ENCODE data around the gene ABCC2. TPM values are rescaled to one million over a fixed set of nuclear protein-coding genes. Genes with fewer than 3 reads are reported as not detected.

ABCC2 gene
- polyA plus RNA-seq, 2 donors, result 0.20 to 0.35 TPM

GRCh38 chr10:99845837-99846382, 63.5 kb downstream of the ABCC2 start:
- no peaks in the 10 kb centered on the region for H3K27me3 ChIP-seq (ENCODE audit: control insufficient read depth in 1 of 2, insufficient read depth in 2 of 2, low read length in 2 of 2)
- H3K4me1 ChIP-seq (ENCODE audit: control insufficient read depth in 2 of 2, insufficient read depth in 2 of 2, low read length in 1 of 2), result peaks cover 0 to 2% of the 10 kb centered on the region in 2 donors
- peak overlapping the region in 1 of 2 donors; percentile 26 for H3K4me3 ChIP-seq (ENCODE audit: low read depth in 1 of 2, low read length in 2 of 2)
- no peak overlapping the region for H3K27ac ChIP-seq (ENCODE audit: low read depth in 2 of 2, low read length in 1 of 2)
- no peaks in the 10 kb centered on the region for H3K36me3 ChIP-seq (ENCODE audit: control insufficient read depth in 2 of 2, insufficient read depth in 2 of 2, low read length in 1 of 2)
- no peaks in the 10 kb centered on the region for H3K9me3 ChIP-seq (ENCODE audit: control insufficient read depth in 2 of 2, insufficient read depth in 1 of 2, low read depth in 1 of 2, low read length in 1 of 2)
- WGBS, 2 donors, result 3 to 5% methylated on average over 18 of the region's 18 CpGs

- Histone ChIP-seq H3K9me3 (ENCODE audit: control insufficient read depth in 2 of 2, insufficient read depth in 1 of 2, low read depth in 1 of 2, low read length in 1 of 2) (peaks cover 0 to 2% of the 10 kb centered on the region in 2 donors), H3K4me3 (ENCODE audit: low read depth in 1 of 2, low read length in 2 of 2) (no peak overlapping the region), H3K27ac (ENCODE audit: low read depth in 2 of 2, low read length in 1 of 2) (no peak overlapping the region), H3K27me3 (ENCODE audit: control insufficient read depth in 1 of 2, insufficient read depth in 2 of 2, low read length in 2 of 2) (no peaks in the 10 kb centered on the region), H3K36me3 (ENCODE audit: control insufficient read depth in 2 of 2, insufficient read depth in 2 of 2, low read length in 1 of 2) (no peaks in the 10 kb centered on the region), H3K4me1 (ENCODE audit: control insufficient read depth in 2 of 2, insufficient read depth in 2 of 2, low read length in 1 of 2) (peaks cover 0 to 2% of the 10 kb centered on the region in 2 donors)
- WGBS, 2 donors, result 83 to 94% methylated on average over 7 of the region's 7 CpGs
Measured at GRCh38 chr10:99849057-99849456, 66.6 kb downstream of the ABCC2 start.

- WGBS, 2 donors, result 77 to 87% methylated on average over 2 of the region's 2 CpGs
Measured at GRCh38 chr10:99849536-99849935, 67.1 kb downstream of the ABCC2 start.

GRCh38 chr10:99850021-99850766, 67.8 kb downstream of the ABCC2 start:
- Histone ChIP-seq H3K27me3 (ENCODE audit: control insufficient read depth in 1 of 2, insufficient read depth in 2 of 2, low read length in 2 of 2) (no peaks in the 10 kb centered on the region), H3K9me3 (ENCODE audit: control insufficient read depth in 2 of 2, insufficient read depth in 1 of 2, low read depth in 1 of 2, low read length in 1 of 2) (peaks cover 0 to 2% of the 10 kb centered on the region in 2 donors), H3K4me1 (ENCODE audit: control insufficient read depth in 2 of 2, insufficient read depth in 2 of 2, low read length in 1 of 2) (peaks cover 0 to 2% of the 10 kb centered on the region in 2 donors), H3K27ac (ENCODE audit: low read depth in 2 of 2, low read length in 1 of 2) (no peak overlapping the region), H3K4me3 (ENCODE audit: low read depth in 1 of 2, low read length in 2 of 2) (no peak overlapping the region), H3K36me3 (ENCODE audit: control insufficient read depth in 2 of 2, insufficient read depth in 2 of 2, low read length in 1 of 2) (no peaks in the 10 kb centered on the region)
- 58 to 73% methylated on average over 11 of the region's 11 CpGs for WGBS, 2 donors

More at GRCh38 chr10:99849536-99849935, 67.1 kb downstream of the ABCC2 start:
- Histone ChIP-seq H3K4me1 (ENCODE audit: control insufficient read depth in 2 of 2, insufficient read depth in 2 of 2, low read length in 1 of 2) (peaks cover 0 to 2% of the 10 kb centered on the region in 2 donors), H3K27ac (ENCODE audit: low read depth in 2 of 2, low read length in 1 of 2) (no peak overlapping the region), H3K4me3 (ENCODE audit: low read depth in 1 of 2, low read length in 2 of 2) (no peak overlapping the region), H3K27me3 (ENCODE audit: control insufficient read depth in 1 of 2, insufficient read depth in 2 of 2, low read length in 2 of 2) (no peaks in the 10 kb centered on the region), H3K9me3 (ENCODE audit: control insufficient read depth in 2 of 2, insufficient read depth in 1 of 2, low read depth in 1 of 2, low read length in 1 of 2) (peaks cover 0 to 2% of the 10 kb centered on the region in 2 donors), H3K36me3 (ENCODE audit: control insufficient read depth in 2 of 2, insufficient read depth in 2 of 2, low read length in 1 of 2) (no peaks in the 10 kb centered on the region)

- no peak overlapping the region for H3K27ac ChIP-seq (ENCODE audit: low read depth in 2 of 2, low read length in 1 of 2)
- no peaks in the 10 kb centered on the region for H3K36me3 ChIP-seq (ENCODE audit: control insufficient read depth in 2 of 2, insufficient read depth in 2 of 2, low read length in 1 of 2)
- H3K9me3 ChIP-seq (ENCODE audit: control insufficient read depth in 2 of 2, insufficient read depth in 1 of 2, low read depth in 1 of 2, low read length in 1 of 2), result peaks cover 0 to 2% of the 10 kb centered on the region in 2 donors
- H3K4me1 ChIP-seq (ENCODE audit: control insufficient read depth in 2 of 2, insufficient read depth in 2 of 2, low read length in 1 of 2), result peaks cover 0 to 2% of the 10 kb centered on the region in 2 donors
- H3K4me3 ChIP-seq (ENCODE audit: low read depth in 1 of 2, low read length in 2 of 2), result no peak overlapping the region
- WGBS, 2 donors, result 72 to 76% methylated on average over 5 of the region's 5 CpGs
- H3K27me3 ChIP-seq (ENCODE audit: control insufficient read depth in 1 of 2, insufficient read depth in 2 of 2, low read length in 2 of 2), result no peaks in the 10 kb centered on the region
Measured at GRCh38 chr10:99850767-99851340, 68.4 kb downstream of the ABCC2 start.

- Histone ChIP-seq H3K9me3 (ENCODE audit: control insufficient read depth in 2 of 2, insufficient read depth in 1 of 2, low read depth in 1 of 2, low read length in 1 of 2) (peaks cover 0 to 2% of the 10 kb centered on the region in 2 donors), H3K27ac (ENCODE audit: low read depth in 2 of 2, low read length in 1 of 2) (no peak overlapping the region), H3K4me1 (ENCODE audit: control insufficient read depth in 2 of 2, insufficient read depth in 2 of 2, low read length in 1 of 2) (no peaks in the 10 kb centered on the region), H3K27me3 (ENCODE audit: control insufficient read depth in 1 of 2, insufficient read depth in 2 of 2, low read length in 2 of 2) (no peaks in the 10 kb centered on the region), H3K4me3 (ENCODE audit: low read depth in 1 of 2, low read length in 2 of 2) (no peak overlapping the region), H3K36me3 (ENCODE audit: control insufficient read depth in 2 of 2, insufficient read depth in 2 of 2, low read length in 1 of 2) (no peaks in the 10 kb centered on the region)
- 92 to 96% methylated on average over 3 of the region's 3 CpGs for WGBS, 2 donors
Measured at GRCh38 chr10:99851825-99852224, 69.4 kb downstream of the ABCC2 start.

GRCh38 chr10:99852481-99853213, 70.2 kb downstream of the ABCC2 start:
- Histone ChIP-seq H3K4me1 (ENCODE audit: control insufficient read depth in 2 of 2, insufficient read depth in 2 of 2, low read length in 1 of 2) (no peaks in the 10 kb centered on the region), H3K27me3 (ENCODE audit: control insufficient read depth in 1 of 2, insufficient read depth in 2 of 2, low read length in 2 of 2) (no peaks in the 10 kb centered on the region), H3K36me3 (ENCODE audit: control insufficient read depth in 2 of 2, insufficient read depth in 2 of 2, low read length in 1 of 2) (no peaks in the 10 kb centered on the region), H3K27ac (ENCODE audit: low read depth in 2 of 2, low read length in 1 of 2) (no peak overlapping the region), H3K9me3 (ENCODE audit: control insufficient read depth in 2 of 2, insufficient read depth in 1 of 2, low read depth in 1 of 2, low read length in 1 of 2) (peaks cover 0 to 2% of the 10 kb centered on the region in 2 donors), H3K4me3 (ENCODE audit: low read depth in 1 of 2, low read length in 2 of 2) (no peak overlapping the region)
- 63 to 86% methylated on average over 3 of the region's 3 CpGs for WGBS, 2 donors

GRCh38 chr10:99853655-99854054, 71.2 kb downstream of the ABCC2 start:
- Histone ChIP-seq H3K4me1 (ENCODE audit: control insufficient read depth in 2 of 2, insufficient read depth in 2 of 2, low read length in 1 of 2) (no peaks in the 10 kb centered on the region), H3K4me3 (ENCODE audit: low read depth in 1 of 2, low read length in 2 of 2) (no peak overlapping the region), H3K27ac (ENCODE audit: low read depth in 2 of 2, low read length in 1 of 2) (no peak overlapping the region), H3K36me3 (ENCODE audit: control insufficient read depth in 2 of 2, insufficient read depth in 2 of 2, low read length in 1 of 2) (no peaks in the 10 kb centered on the region), H3K9me3 (ENCODE audit: control insufficient read depth in 2 of 2, insufficient read depth in 1 of 2, low read depth in 1 of 2, low read length in 1 of 2) (peaks cover 0 to 2% of the 10 kb centered on the region in 2 donors), H3K27me3 (ENCODE audit: control insufficient read depth in 1 of 2, insufficient read depth in 2 of 2, low read length in 2 of 2) (no peaks in the 10 kb centered on the region)
- 74 to 82% methylated on average over 3 of the region's 3 CpGs for WGBS, 2 donors

GRCh38 chr10:99854860-99855259, 72.4 kb downstream of the ABCC2 start:
- Histone ChIP-seq H3K4me3 (ENCODE audit: low read depth in 1 of 2, low read length in 2 of 2) (no peak overlapping the region), H3K9me3 (ENCODE audit: control insufficient read depth in 2 of 2, insufficient read depth in 1 of 2, low read depth in 1 of 2, low read length in 1 of 2) (peaks cover 0 to 2% of the 10 kb centered on the region in 2 donors), H3K36me3 (ENCODE audit: control insufficient read depth in 2 of 2, insufficient read depth in 2 of 2, low read length in 1 of 2) (no peaks in the 10 kb centered on the region), H3K4me1 (ENCODE audit: control insufficient read depth in 2 of 2, insufficient read depth in 2 of 2, low read length in 1 of 2) (no peaks in the 10 kb centered on the region), H3K27ac (ENCODE audit: low read depth in 2 of 2, low read length in 1 of 2) (no peak overlapping the region), H3K27me3 (ENCODE audit: control insufficient read depth in 1 of 2, insufficient read depth in 2 of 2, low read length in 2 of 2) (no peaks in the 10 kb centered on the region)
- WGBS, 2 donors, result 47% methylated on average over 6 of the region's 6 CpGs
